Measurements from ENCODE around the gene ALDH2.
"Not testable (repeated sequence)": the region's sequence is repeated elsewhere in the genome, so short reads cannot be mapped to it uniquely, and the experiment has no call there.

ALDH2 gene

DNA sequence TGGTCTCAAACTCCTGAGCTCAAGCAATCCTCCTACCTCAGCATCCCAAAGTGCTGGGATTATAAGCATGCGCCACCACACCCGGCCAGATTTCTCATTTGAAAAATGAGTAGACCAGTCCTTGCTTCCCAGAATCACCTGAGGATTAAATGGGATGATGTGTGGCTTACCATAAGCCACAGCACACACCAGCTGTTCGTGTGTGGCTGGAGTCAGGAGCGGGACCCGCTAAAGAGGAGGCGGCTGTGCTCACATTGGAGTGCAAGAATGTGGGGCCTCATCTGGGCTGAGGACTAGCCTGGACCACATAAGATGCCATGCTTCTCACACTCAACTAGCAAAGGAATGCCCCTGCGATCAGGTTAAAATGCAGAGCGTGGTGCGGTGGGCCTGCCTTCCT is 6.7 kb upstream of the ALDH2 start:
- DNase-seq, result no peak

DNA sequence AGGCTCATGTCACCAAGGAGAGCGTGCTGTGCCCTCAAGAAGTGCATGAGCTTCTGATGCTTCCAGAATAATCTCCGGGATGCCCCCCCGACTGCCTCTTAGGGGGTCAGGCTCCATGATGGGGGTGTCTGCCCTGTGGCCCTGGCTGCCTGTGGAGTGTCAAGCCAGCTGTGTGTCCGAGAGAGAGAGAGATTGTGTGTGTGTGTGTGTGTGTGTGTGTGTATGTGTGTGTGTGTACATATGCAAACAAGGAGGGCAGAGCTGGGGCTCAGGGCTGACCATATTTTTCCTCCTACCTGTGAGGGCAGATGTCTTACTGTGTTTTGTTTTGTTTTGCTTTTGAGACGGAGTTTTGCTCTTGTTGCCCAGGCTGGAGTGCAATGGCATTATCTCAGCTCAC is 5.6 kb upstream of the ALDH2 start:
- DNase-seq, result no peak

DNA sequence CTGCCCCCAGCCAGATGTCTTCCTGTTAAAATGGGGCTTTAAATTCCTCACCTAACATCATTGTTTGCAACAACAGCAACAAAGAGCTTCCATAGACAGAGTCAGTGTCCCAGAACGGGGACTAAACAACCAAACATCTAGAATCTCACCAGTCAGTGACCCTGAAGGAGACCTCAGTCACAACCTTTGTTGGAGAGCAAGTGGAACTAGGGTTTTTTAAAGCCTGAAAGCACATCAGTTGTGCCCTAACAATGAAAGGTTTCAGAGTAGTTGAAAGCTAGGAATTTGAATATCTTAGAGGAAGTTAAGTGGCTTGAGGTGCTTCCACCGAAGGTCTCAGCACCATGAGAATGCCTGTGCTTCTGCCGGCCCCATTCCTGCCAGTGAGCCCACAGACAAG is 5.0 kb upstream of the ALDH2 start:
- no peak for DNase-seq

DNA sequence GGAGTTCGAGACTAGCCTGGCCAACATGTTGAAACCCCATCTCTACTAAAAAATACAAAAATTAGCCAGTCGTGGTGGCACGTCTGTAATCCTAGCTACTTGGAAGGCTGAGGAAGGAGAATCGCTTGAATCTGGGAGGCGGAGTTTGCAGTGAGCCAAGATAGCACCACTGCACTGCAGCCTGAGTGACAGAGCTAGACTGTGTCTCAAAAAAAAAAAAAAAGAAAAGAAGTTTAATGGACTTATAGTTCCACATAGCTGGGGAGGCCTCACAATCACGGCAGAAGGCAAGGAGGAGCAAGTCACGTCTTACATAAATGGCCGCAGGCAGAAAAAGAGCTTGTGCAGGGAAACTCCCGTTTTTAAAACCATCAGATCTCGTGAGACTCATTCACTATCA is 3.2 kb upstream of the ALDH2 start:
- DNase-seq, result not testable (repeated sequence)

DNA sequence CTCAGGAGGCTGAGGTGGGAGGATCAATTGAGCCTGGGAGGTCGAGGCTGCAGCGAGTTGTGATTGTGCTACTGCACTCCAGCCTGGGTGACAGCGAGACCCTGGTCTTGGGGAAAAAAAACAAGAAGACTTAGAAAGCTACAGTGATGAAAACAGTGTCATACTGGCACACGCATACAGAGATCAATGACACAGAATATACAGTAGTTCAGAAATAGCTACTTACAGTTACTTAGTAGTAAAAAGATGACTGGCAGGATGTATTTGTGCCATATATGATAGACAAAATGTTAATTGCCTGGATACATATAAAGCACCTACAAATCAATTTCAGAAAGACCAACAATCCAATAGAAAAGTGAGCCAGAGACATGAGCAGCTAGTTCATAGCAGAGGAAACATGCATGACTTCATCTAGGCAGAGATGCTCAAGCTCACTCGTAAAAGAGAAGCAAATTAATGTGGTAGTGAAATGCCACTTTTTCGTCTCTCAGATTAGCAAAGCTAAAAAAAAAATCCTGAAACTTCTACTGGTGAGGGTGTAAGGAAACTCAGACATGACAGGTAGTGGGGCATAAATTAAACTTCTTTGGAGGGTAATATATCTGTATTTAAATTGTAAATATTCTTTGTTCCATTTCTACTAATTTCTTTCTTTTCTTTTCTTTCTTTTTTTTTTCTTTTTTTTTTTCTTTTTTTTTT is 2.5 kb upstream of the ALDH2 start:
- no peak for DNase-seq

DNA sequence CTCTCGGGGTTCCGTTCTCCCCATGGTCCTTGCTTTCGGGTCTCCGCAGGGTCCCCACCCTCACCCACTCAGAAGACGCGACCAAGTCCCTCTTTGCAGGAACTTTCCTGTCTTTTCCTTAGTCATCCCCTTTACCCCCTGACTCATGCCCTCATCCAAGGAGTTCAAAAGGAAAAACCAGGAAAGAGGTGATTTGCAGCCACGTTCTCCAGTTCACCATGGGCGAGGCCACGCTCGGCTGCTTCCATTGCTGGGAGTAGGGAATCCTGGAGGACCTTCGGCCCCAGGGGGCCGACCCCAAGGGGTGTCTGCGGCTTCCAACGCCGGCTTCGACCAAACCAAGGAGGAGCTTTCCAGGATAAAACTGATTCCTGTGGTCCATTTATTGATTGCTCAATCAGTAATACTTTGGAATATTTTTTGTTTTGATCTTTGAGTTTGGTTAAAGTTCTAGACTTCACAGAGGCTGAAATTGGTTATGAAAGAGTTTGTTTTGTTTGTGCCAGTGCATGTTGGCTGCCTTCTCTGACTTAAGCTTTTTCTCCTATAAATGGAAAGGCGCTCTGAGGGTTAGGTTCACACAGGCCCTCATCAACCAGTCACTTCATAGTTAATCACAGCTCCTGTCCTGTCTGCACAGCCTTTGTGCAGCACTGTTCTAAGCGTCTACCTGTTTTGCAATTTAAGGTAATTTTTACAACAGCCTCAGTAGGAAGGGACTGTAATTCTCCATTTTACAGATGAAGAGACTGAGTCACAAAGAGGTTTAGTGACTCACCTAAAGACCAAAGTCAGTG is 827 bp downstream of the ALDH2 start:
- DNase-seq, result no peak

DNA sequence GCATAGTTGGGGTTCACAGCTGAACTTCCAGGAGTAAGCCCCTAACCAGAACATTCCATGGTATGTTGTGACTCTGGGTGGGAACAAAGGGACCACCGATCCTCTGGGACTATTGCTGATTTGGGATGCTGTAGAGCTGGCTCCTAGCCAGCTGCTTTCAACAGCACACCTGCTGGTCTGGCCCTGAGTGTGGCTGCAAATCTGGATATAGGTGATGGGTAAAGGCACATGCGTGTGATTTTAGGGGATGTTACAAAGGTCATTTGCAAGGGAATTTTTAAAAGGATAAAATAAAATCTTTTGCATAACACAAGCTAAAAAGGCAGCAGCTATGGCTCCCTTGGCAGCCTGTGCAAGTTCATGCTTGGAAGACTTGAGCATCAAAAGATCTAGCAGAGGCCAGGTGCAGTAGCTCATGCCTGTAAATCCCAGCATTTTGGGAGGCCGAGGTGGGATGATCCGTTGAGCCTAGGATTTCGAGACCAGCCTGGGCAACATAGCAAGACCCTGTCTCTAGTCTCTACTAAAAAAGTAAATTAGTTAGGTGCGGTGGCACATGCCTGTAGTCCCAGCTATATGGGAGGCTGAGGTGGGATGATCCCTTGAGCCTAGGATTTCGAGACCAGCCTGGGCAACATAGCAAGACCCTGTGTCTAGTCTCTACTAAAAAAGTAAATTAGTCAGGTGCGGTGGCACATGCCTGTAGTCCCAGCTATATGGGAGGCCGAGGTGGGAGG is 1.6 kb downstream of the ALDH2 start:
- DNase-seq, result no peak

DNA sequence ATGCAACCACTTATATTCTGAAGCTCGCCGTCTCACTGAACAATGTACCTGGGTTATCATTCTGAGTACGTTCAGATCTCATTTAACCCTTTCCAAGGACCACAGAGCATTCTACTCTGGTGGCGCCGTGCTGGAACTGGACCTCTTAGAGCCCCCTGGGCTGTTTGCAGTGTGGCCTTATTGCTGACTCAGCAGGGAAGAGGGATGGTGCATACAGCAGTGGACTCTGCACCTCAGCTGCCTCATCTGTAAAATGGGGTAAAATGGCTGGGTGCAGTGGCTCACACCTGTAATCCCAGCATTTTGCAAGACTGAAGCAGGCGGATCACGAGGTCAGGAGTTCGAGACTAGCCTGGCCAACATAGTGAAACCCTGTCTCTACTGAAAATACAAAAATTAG is 2.9 kb downstream of the ALDH2 start:
- no peak for DNase-seq

DNA sequence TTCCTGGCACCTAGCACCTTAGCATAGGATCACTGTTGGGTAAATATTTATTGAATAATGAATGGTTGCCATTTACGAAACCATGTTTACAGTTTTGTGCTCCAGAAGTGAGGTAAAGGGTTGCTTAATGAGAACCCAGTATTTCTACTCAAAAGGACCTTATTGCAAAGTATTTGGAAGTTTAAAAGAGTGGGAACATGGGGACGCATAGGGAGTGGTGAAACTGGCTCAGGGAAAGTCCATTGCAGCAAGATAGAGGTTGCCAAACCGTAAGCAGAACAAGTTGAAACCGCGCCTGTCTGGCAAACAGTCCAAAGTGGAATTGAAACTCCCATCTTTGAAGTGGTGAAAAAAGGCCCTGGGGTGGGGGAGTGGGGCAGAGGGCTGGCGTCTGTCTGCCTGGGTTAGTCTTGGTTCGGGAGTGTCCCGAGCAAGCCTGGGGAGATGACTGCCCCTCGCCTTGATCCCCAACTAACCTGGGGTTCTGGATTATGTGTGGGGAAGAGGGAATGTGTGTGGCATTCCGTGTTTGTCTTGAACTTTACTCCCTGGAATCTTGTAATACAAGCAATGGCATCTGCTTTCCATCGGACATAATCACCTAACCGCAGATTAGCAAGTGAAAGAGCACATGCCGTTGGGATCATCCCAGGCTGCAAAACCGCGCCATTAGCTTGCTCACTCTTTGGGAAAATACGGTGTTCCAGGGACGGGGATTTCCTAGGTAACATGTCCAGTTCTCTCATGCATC is 7.2 kb downstream of the ALDH2 start:
- DNase-seq, result no peak

DNA sequence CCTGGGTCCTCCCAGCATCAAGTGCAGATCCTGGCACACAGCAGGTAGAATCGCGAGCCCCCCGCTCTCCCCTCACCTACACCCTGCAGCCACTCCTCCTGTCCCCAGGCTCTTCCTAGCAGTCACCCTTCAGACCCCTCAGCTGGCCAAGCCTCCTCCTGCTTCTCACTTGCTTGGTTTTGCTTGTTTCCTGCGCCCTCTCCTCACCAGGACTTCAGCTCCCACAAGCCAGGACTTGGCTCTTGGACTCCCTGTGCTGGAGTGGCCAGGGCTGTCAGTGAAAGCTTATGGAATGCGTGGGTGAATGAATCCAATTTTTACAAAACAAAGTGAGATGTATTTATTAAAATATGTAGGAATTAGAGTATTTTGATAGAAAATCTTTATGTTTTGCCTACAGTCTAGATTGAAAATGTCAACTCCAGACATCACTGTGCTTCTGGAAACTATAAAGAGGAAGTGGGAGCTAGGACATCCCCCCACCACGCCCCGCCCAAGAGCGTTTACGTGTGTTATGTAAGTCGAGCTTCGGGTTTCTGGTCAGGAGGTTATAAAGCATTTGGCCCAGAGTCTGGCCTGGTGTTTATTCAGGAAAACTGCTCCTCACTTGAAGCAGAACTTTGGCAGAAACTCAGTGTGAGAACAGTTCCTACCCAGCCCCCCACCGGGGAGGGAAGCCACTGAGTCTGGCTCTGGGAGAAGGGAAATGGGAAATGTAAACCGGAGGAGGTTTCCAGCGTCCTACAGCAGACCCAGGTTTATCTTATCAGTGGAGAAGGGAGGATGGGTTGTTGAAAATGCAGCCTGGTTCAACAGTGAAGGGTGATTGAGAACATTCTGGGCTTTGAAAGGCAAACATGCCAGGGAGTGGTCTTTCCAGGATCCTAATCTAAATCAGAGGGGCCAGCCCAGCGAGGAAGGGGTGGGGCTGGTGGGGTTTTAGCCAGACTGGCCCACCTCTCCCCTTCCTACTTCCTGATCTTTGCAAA is 8.8 kb downstream of the ALDH2 start:
- no peak for DNase-seq

DNA sequence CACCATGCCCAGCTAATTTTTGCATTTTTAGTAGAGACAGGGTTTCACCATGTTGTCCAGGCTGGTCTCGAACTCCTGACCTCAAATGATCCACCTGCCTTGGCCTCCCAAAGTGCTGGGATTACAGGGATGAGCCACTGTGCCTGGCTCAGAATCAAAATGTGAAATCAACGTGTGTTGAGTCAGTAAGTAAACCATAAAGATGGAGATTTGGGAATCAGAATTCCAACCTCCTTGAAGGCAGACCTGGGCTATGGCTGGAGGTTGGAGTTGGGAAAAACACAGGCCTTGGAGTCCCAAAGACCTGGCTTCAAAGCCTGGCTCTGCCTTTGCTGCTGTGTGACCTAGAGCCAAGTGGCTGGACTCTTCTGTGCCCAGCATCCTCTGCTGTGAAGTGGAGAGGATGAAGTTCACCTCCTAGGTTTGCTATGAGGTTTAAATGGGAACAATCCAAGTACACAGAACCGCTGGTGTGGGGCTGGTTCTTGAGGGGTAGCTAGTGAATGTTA is 10.2 kb downstream of the ALDH2 start:
- no peak for DNase-seq

DNA sequence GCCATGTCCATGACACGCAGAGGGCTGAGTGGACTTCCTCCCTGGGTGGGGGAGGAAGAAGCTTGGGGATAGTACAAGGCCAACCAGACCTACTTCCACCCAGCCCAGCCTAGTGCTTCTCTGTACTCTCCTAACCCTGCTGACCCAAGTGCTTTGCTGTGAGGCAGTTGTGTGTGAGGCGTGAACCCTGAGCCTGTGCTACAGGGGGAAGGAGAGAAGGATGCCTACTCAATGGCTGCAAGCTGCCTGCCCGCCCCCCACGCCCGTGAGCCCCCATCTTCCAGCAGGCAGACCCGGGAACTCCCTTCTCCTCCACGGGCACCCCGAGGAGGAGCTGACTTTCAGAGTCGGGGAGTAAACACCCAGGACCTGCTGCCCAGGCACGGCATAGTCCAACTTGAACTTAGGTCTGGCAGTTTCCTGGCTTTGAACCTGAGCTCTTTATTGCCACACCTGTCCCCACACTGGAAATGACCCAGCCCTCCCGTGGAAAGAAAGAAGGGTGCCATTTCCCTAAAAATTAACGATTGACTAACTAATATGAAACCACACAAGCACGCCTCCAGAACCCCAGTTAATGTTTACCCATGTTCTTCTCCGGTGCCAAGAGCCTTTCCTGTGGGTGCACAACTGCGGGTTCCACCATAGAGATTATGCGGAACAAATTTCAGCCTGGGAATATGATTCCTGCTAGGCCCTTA is 10.8 kb downstream of the ALDH2 start:
- no peak for DNase-seq

DNA sequence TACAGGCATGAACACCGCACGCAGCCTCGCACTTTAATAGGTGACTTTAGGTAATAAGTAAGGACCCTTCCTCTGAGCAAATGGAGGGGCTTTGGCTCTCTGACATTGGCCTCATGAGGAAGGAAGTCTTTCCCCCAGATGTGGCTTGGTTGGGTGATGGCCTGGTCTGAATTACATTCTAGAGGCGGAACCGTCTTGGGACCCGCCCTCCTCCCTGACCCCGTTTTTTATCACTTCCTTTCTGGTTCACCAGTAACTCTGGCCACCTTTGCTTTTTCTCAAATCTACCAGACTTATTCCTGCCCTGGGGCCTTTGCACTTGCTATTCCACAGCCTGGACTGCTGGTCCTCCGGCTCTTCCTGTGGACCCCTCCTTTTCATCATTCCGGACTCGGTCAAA is 13.4 kb downstream of the ALDH2 start:
- no peak for DNase-seq

DNA sequence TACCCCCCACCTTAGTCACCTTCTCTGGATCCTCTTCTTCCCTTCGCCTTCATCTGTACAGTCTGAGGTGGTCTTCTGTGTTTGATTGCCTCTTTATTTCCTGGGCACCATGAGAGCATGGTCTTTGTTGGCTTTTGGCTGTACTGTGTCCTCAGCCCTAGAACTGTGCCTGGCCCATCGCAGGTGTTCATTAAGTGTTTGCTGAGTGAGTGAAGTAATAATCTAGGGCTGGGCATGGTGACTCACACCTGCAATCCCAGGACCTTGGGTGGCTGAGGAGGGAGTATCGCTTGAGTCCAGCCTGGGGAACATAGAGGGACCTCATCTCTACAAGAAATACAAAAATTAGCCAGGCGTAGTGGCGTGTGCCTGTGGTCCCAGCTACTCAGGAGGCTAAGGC is 13.9 kb downstream of the ALDH2 start:
- DNase-seq, result no peak

DNA sequence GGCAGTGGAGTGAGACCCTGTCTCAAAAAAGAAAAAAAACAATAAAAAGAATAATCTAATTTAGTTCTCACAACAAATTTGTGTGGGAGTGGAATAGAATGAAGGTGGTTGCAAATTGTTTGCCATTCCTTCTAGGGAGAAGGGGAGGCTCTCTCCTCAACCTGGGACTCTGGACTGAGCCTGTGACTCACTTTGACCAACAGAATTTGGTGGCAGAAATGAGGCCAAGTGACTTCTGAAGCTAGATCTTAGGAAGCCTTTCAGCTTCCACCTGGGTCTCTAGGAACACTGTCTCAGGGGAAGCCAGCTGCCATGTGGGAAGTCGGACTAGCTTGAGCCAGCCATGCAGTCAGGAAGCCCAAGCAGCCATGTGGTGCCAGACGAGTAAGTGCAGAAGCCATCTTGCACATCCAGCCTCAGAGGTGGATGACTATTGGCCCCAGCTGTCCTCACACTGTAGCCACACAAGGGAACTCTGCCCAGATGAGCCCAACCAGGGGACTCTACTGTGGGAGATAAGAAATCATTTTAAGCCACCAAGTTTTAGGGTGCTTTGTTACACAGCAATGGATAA is 14.4 kb downstream of the ALDH2 start:
- no peak for DNase-seq

DNA sequence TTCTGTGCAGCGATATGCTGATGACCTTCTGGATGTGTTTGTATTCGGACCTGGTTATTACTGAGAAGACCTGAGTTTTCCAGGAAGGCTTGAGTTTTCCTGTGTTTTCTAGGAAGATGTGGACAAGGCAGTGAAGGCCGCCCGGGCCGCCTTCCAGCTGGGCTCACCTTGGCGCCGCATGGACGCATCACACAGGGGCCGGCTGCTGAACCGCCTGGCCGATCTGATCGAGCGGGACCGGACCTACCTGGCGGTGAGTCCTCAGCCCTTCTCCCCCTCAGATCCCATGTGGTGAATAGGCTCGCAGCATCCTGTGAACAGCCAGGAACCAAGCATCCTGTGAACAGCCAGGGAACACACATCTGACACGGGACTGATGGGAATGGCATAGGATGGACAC is 16.3 kb downstream of the ALDH2 start:
- DNase-seq, result no peak

DNA sequence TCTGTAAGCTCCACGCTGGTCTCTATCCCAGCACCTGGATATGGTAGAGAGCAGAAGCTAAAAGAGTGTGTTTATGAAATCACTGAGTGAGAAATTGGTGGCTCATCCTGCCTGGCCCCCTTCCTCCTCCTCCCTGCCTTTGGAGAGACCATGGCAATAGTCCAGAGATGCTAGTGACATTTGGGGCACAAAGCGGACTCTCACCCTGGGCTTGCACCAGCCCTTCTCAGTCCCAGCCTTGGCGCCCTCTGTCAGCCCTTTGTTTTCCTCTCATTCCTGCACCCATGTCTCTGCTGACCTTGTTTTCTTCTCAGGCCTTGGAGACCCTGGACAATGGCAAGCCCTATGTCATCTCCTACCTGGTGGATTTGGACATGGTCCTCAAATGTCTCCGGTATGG is 18.2 kb downstream of the ALDH2 start:
- DNase-seq, result no peak

DNA sequence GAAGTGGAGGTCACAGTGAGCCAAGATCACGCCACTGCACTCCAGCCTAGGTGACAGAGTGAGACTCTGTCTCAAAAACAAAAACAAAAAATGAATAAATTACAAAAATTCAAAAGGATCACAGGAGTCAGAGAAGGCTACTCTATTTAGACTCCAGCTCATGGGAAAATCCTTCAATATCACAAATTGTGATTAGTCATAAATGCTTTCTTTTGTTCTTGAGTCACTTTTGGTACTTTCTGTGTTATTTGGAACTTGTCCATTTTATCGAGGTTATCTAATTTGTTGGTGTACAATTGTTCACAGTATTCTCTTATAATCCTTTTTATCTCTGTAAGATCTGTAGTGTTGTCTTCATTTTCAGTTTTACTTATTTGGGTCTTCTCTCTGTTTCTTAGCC is 18.9 kb downstream of the ALDH2 start:
- DNase-seq, result no peak

DNA sequence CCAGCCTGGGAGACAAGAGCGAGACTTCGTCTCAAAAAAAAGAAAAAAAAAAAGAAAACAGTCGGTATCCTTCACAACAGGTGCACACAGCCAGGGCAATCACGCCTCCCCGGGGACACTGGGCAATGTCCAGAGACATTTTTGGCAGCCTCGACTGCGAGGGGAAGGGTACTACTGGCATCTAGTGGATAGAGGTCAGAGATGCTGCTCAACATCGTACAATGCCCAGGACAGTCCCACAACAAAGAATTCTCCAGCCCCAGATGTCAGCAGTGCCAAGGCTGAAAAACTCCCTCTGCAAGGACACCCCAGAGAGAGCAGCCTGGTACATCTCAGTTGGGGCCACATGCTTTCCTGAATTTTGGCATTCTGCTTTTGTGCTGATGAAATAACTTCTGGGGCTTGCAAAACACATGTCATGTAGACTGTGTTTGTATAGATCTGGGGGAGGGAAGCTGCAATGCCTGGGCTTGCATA is 21.5 kb downstream of the ALDH2 start:
- no peak for DNase-seq

DNA sequence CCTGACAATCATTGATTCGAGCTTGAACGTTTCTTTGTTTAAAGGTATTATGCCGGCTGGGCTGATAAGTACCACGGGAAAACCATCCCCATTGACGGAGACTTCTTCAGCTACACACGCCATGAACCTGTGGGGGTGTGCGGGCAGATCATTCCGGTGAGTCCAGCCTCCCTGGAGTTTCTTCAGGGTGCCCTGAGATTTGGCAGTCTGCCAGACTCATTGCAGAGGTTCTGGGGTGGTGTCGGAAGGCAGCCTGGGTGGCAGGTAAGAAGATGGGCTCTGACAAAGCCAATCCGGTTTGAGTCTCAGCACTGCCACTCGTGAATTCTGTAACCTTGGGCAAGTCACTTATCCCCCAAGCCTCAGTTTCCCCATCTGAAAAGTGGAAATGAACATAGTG is 23.0 kb downstream of the ALDH2 start:
- DNase-seq, result no peak

DNA sequence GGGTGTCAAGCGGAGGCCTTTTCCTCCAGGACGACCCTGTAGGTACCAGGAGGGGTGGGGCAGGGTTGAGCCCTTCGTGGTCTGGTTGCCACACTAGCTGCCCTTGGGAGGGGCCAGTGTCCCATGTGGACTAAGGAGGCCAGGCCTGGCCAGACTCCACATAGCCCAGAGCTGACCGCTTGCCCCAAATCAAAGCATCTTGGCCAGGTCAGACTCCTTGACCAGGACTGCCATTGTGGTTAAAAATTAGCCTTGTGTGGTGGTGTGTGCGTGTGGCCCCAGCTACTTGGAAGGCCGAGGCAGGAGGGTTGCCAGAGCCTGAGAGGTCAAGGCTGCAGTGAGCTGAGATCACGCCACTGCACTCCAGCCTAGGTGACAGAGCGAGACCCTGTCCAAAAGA is 24.8 kb downstream of the ALDH2 start:
- no peak for DNase-seq

All from effector CD8-positive, alpha-beta T cell (primary cell).